Mesothelial cell of epicardium (in vitro differentiated cells): ENCODE data around the gene PITPNM3. TPM values are rescaled to one million over a fixed set of nuclear protein-coding genes. Genes with fewer than 3 reads are reported as not detected.

Source experiments
- DNase-seq, 2 experiments: peaks; one replicate each; pipeline ENCODE4 v3.0.0; 2021; ENCODE audit warnings: low spot score in 2 of 2; ENCODE audit not compliant: unreplicated experiment in 2 of 2
- H3K27ac Mint-ChIP-seq: 2 replicates; pipeline ENCODE4 v1.8.0; 2021; ENCODE audit warnings: mixed read lengths
- H3K27me3 Mint-ChIP-seq: 2 replicates; pipeline ENCODE4 v1.8.0; 2021; ENCODE audit warnings: low read depth, mixed read lengths
- H3K36me3 Mint-ChIP-seq: 2 replicates; pipeline ENCODE4 v1.8.0; 2021; ENCODE audit warnings: mixed read lengths
- H3K4me1 Mint-ChIP-seq: 2 replicates; pipeline ENCODE4 v1.8.0; 2021; ENCODE audit warnings: mixed read lengths
- H3K4me3 Mint-ChIP-seq: 2 replicates; pipeline ENCODE4 v1.8.0; 2021; ENCODE audit warnings: mild to moderate bottlenecking, moderate library complexity, mixed read lengths
- H3K9me3 Mint-ChIP-seq: 2 replicates; pipeline ENCODE4 v1.8.0; 2021; ENCODE audit warnings: mixed read lengths
- CTCF ChIP-seq: fragments of 200-600 bp; sonication (generic); IDR thresholded peaks from one replicate; pipeline ENCODE4 v1.5.0; 2021; ENCODE audit warnings: antibody characterized with exemption; ENCODE audit not compliant: unreplicated experiment
- total RNA-seq: library from RNA; stranded (reverse); gene quantifications from 3 replicates; pipeline ENCODE4 v1.2.1, GENCODE V29; 2021

The PITPNM3 gene
- total RNA-seq, 1 donor from 2014 or later = 2.3 TPM

- Mint-ChIP-seq H3K27ac (no peak overlapping the region), H3K4me3 (no peak overlapping the region), H3K36me3 (no peaks in the 10 kb centered on the region), H3K27me3 (peaks cover 46% of the 10 kb centered on the region), H3K4me1 (peaks cover 16% of the 10 kb centered on the region), H3K9me3 (no peaks in the 10 kb centered on the region)
- TF ChIP-seq CTCF = no peak
- DNase-seq = no peak
Measured at GRCh38 chr17:6479622-6480302, 76.6 kb downstream of the PITPNM3 start.

GRCh38 chr17:6478486-6478885, 77.9 kb downstream of the PITPNM3 start:
- H3K4me1 Mint-ChIP-seq = peaks cover 16% of the 10 kb centered on the region
- H3K9me3 Mint-ChIP-seq = no peaks in the 10 kb centered on the region
- no peak for DNase-seq
- H3K4me3 Mint-ChIP-seq = no peak overlapping the region
- H3K27ac Mint-ChIP-seq = no peak overlapping the region
- no peaks in the 10 kb centered on the region for H3K36me3 Mint-ChIP-seq
- no peak for TF ChIP-seq CTCF
- peaks cover 39% of the 10 kb centered on the region for H3K27me3 Mint-ChIP-seq

- Mint-ChIP-seq H3K4me3 (no peak overlapping the region), H3K27ac (no peak overlapping the region), H3K27me3 (peaks cover 34% of the 10 kb centered on the region), H3K4me1 (peaks cover 18% of the 10 kb centered on the region), H3K36me3 (no peaks in the 10 kb centered on the region), H3K9me3 (no peaks in the 10 kb centered on the region)
- no peak for TF ChIP-seq CTCF
- DNase-seq = no peak
Measured at GRCh38 chr17:6477831-6478383, 78.4 kb downstream of the PITPNM3 start.

GRCh38 chr17:6476810-6477179, 79.6 kb downstream of the PITPNM3 start:
- TF ChIP-seq CTCF = no peak
- H3K4me1 Mint-ChIP-seq = peaks cover 20% of the 10 kb centered on the region
- H3K27ac Mint-ChIP-seq = no peak overlapping the region
- no peak overlapping the region for H3K4me3 Mint-ChIP-seq
- no peaks in the 10 kb centered on the region for H3K36me3 Mint-ChIP-seq
- H3K27me3 Mint-ChIP-seq = peaks cover 24% of the 10 kb centered on the region
- no peak for DNase-seq
- H3K9me3 Mint-ChIP-seq = no peaks in the 10 kb centered on the region

GRCh38 chr17:6476076-6476809, 80.1 kb downstream of the PITPNM3 start:
- TF ChIP-seq CTCF = no peak
- H3K9me3 Mint-ChIP-seq = no peaks in the 10 kb centered on the region
- H3K27me3 Mint-ChIP-seq = peaks cover 20% of the 10 kb centered on the region
- no peak for DNase-seq
- peaks cover 20% of the 10 kb centered on the region for H3K4me1 Mint-ChIP-seq
- H3K4me3 Mint-ChIP-seq = no peak overlapping the region
- H3K36me3 Mint-ChIP-seq = no peaks in the 10 kb centered on the region
- H3K27ac Mint-ChIP-seq = no peak overlapping the region
